HepG2 (cell line): ENCODE data around the gene CIROP. TPM values are rescaled to one million over a fixed set of nuclear protein-coding genes. Genes with fewer than 3 reads are reported as not detected.

Experiments used
- BCL3 ChIP-seq: sonication (generic); formaldehyde crosslinking; IDR thresholded peaks from 2 replicates; pipeline ENCODE4 v1.5.1; 2020; ENCODE audit warnings: mild to moderate bottlenecking, missing genetic modification reagents, moderate library complexity
- BORCS8-MEF2B ChIP-seq: sonication (generic); formaldehyde crosslinking; IDR thresholded peaks from 2 replicates; pipeline ENCODE4 v1.8.0; 2022; ENCODE audit warnings: mild to moderate bottlenecking, missing genetic modification reagents
- GATA4 ChIP-seq: sonication (generic); IDR thresholded peaks from 2 replicates; pipeline ENCODE4 v1.6.1; 2016; ENCODE audit warnings: antibody characterized with exemption, low read depth, borderline replicate concordance
- HMG20A ChIP-seq: IDR thresholded peaks from 2 replicates; pipeline ENCODE4 v1.6.1; 2016; ENCODE audit warnings: borderline replicate concordance
- HMGXB3 ChIP-seq: sonication (generic); formaldehyde crosslinking; IDR thresholded peaks from 2 replicates; pipeline ENCODE4 v1.4.0; 2020; ENCODE audit warnings: missing genetic modification reagents, borderline replicate concordance
- LCORL ChIP-seq, 2 experiments: fragments of 450-650 bp in 1 of 2; sonication (generic) in 1 of 2; formaldehyde crosslinking in 1 of 2; IDR thresholded peaks; 2 replicates each; pipeline versions ENCODE4 v1.5.0 to v1.6.1; 2017 to 2020; ENCODE audit warnings: antibody characterized with exemption in 1 of 2, missing genetic modification reagents in 1 of 2
- NFE2L2 ChIP-seq: fragments of 150-350 bp; IDR thresholded peaks from 2 replicates; pipeline ENCODE4 v1.6.1; 2014; ENCODE audit warnings: low read length
- NR0B2 ChIP-seq: sonication (generic); formaldehyde crosslinking; IDR thresholded peaks from 2 replicates; pipeline ENCODE4 v1.4.0; 2020; ENCODE audit warnings: mild to moderate bottlenecking, missing genetic modification reagents
- PAWR ChIP-seq: sonication (generic); formaldehyde crosslinking; IDR thresholded peaks from 2 replicates; pipeline ENCODE4 v1.4.0; 2020; ENCODE audit warnings: missing genetic modification reagents, mild to moderate bottlenecking, borderline replicate concordance
- ZFP1 ChIP-seq: IDR thresholded peaks from 2 replicates; pipeline ENCODE4 v1.6.1; 2016
- ZFYVE20 ChIP-seq: sonication (generic); formaldehyde crosslinking; IDR thresholded peaks from 2 replicates; pipeline ENCODE4 v1.8.0; 2023; ENCODE audit warnings: low read depth, mild to moderate bottlenecking, moderate library complexity, missing genetic modification reagents, borderline replicate concordance
- ZNF747 ChIP-seq: sonication (generic); formaldehyde crosslinking; IDR thresholded peaks from 2 replicates; pipeline ENCODE4 v1.8.1; 2023; ENCODE audit warnings: missing genetic modification reagents, mild to moderate bottlenecking, borderline replicate concordance
- polyA plus RNA-seq, 8 experiments: library from polyadenylated mRNA; depleted of rRNA in 3 of 8; stranded (reverse) in 7 of 8; unstranded in 1 of 8; fragments of >200 nt; fragmentation: Illumina TruSeq in 4 of 8; extraction: Trizol in 4 of 8; gene quantifications; 2 replicates each; pipeline versions ENCODE4 v1.2.1 to v1.2.3, GENCODE V29; 2011 to 2016; ENCODE audit warnings: low read depth in 4 of 8, missing spikeins in 1 of 8, mixed read lengths in 1 of 8; ENCODE audit not compliant: insufficient read depth in 1 of 8
- total RNA-seq, 5 experiments: library from RNA; depleted of rRNA; stranded (reverse); fragments of >200 nt; fragmentation: Illumina TruSeq; extraction: Trizol; gene quantifications; 2 replicates each; pipeline ENCODE4 v1.2.3, GENCODE V29; 2016; ENCODE audit warnings: low read depth in 1 of 5
- TF ChIP-seq, protein P1 (sequence below): sonication (generic); formaldehyde crosslinking; IDR thresholded peaks from 2 replicates; pipeline ENCODE4 v1.4.0; 2020; ENCODE audit warnings: missing genetic modification reagents
- TF ChIP-seq, protein P2 (sequence below): sonication (generic); formaldehyde crosslinking; IDR thresholded peaks from 2 replicates; pipeline ENCODE4 v1.4.0; 2020; ENCODE audit warnings: missing genetic modification reagents
- TF ChIP-seq, protein P3 (sequence below): sonication (generic); formaldehyde crosslinking; IDR thresholded peaks from 2 replicates; pipeline ENCODE4 v1.4.0; 2020; ENCODE audit warnings: mild to moderate bottlenecking, missing genetic modification reagents

Gene CIROP
- total and polyA plus RNA-seq, 2 of the 13 experiments (the other 11 are each of a cell fraction or from before 2014, with no cell fraction given): 0.07 TPM; not detected in 1

GRCh38 chr14:23055621-23056144 is 49.1 kb downstream of the CIROP start (continued):
- TF ChIP-seq, protein P1, sequence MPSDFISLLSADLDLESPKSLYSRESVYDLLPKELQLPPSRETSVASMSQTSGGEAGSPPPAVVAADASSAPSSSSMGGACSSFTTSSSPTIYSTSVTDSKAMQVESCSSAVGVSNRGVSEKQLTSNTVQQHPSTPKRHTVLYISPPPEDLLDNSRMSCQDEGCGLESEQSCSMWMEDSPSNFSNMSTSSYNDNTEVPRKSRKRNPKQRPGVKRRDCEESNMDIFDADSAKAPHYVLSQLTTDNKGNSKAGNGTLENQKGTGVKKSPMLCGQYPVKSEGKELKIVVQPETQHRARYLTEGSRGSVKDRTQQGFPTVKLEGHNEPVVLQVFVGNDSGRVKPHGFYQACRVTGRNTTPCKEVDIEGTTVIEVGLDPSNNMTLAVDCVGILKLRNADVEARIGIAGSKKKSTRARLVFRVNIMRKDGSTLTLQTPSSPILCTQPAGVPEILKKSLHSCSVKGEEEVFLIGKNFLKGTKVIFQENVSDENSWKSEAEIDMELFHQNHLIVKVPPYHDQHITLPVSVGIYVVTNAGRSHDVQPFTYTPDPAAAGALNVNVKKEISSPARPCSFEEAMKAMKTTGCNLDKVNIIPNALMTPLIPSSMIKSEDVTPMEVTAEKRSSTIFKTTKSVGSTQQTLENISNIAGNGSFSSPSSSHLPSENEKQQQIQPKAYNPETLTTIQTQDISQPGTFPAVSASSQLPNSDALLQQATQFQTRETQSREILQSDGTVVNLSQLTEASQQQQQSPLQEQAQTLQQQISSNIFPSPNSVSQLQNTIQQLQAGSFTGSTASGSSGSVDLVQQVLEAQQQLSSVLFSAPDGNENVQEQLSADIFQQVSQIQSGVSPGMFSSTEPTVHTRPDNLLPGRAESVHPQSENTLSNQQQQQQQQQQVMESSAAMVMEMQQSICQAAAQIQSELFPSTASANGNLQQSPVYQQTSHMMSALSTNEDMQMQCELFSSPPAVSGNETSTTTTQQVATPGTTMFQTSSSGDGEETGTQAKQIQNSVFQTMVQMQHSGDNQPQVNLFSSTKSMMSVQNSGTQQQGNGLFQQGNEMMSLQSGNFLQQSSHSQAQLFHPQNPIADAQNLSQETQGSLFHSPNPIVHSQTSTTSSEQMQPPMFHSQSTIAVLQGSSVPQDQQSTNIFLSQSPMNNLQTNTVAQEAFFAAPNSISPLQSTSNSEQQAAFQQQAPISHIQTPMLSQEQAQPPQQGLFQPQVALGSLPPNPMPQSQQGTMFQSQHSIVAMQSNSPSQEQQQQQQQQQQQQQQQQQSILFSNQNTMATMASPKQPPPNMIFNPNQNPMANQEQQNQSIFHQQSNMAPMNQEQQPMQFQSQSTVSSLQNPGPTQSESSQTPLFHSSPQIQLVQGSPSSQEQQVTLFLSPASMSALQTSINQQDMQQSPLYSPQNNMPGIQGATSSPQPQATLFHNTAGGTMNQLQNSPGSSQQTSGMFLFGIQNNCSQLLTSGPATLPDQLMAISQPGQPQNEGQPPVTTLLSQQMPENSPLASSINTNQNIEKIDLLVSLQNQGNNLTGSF (CRISPR knock-in tag): 0 out of 2 replicates have a peak, but pooled peaks have one; percentile 21
- TF ChIP-seq LCORL (IDR thresholded peaks at IDR 0.05) (no peak), LCORL (CRISPR knock-in tag; IDR thresholded peaks at IDR 0.05) (no peak), BCL3 (CRISPR knock-in tag) (0 out of 2 replicates have a peak, but pooled peaks have one; percentile 25), NR0B2 (CRISPR knock-in tag) (0 out of 2 replicates have a peak, but pooled peaks have one; percentile 53), GATA4 (no peak), ZFP1 (CRISPR knock-in tag) (no peak), HMGXB3 (CRISPR knock-in tag) (no peak), HMG20A (CRISPR knock-in tag) (no peak), NFE2L2 (no peak), ZFYVE20 (CRISPR knock-in tag) (no peak), BORCS8-MEF2B (CRISPR knock-in tag) (peak; percentile 47; the same call in 1 of the 2 replicates), PAWR (CRISPR knock-in tag) (0 out of 2 replicates have a peak, but pooled peaks have one; percentile 59), ZNF747 (CRISPR knock-in tag) (no peak)
- TF ChIP-seq, protein P2, sequence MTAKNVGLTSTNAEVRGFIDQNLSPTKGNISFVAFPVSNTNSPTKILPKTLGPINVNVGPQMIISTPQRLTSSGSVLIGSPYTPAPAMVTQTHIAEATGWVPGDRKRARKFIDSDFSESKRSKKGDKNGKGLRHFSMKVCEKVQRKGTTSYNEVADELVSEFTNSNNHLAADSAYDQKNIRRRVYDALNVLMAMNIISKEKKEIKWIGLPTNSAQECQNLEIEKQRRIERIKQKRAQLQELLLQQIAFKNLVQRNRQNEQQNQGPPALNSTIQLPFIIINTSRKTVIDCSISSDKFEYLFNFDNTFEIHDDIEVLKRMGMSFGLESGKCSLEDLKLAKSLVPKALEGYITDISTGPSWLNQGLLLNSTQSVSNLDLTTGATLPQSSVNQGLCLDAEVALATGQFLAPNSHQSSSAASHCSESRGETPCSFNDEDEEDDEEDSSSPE: no peak
- TF ChIP-seq, protein P3, sequence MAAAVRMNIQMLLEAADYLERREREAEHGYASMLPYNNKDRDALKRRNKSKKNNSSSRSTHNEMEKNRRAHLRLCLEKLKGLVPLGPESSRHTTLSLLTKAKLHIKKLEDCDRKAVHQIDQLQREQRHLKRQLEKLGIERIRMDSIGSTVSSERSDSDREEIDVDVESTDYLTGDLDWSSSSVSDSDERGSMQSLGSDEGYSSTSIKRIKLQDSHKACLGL (CRISPR knock-in tag): peak; percentile 69; the same call in 1 of the 2 replicates
